ENCODE measurements around the gene MGMT. TPM values are rescaled to one million over a fixed set of nuclear protein-coding genes. Genes with fewer than 3 reads are reported as not detected.

Gene MGMT
- total RNA-seq, 6 experiments from 2014 or later = 36.5 to 53.4 (median 42.3) TPM

- Histone ChIP-seq H3K27ac (no peak overlapping the region), H3K9me3 (no peaks in the 10 kb centered on the region), H3K36me3 (no peaks in the 10 kb centered on the region), H3K4me1 (no peaks in the 10 kb centered on the region), H3K27me3 (no peaks in the 10 kb centered on the region), H3K4me3 (no peak overlapping the region)
- intact Hi-C loops (cut with DNase I) = no loop called here
- DNase-seq (no peak), ATAC-seq (no peak)
- WGBS (ENCODE audit: insufficient coverage, low coverage, low lambda C conversion rate, missing lambda C conversion rate) = 94% methylated on average over 2 of the region's 9 CpGs
- TF ChIP-seq POLR2A (IDR thresholded peaks at IDR 0.05) = no peak
- no peak for TF ChIP-seq CTCF (IDR thresholded peaks at IDR 0.05)
Measured at GRCh38 chr10:129580901-129581300, 113.9 kb downstream of the MGMT start.

GRCh38 chr10:129581827-129582411, 114.9 kb downstream of the MGMT start:
- Histone ChIP-seq H3K36me3 (no peaks in the 10 kb centered on the region), H3K4me1 (no peaks in the 10 kb centered on the region), H3K4me3 (no peak overlapping the region), H3K27me3 (no peaks in the 10 kb centered on the region), H3K9me3 (peaks cover 0 to 6% (median 0%) of the 10 kb centered on the region in 4 donors), H3K27ac (no peak overlapping the region)
- intact Hi-C loops (cut with DNase I) = no loop called here
- DNase-seq (no peak), ATAC-seq (no peak)
- 93% methylated on average over 8 of the region's 19 CpGs for WGBS (ENCODE audit: insufficient coverage, low coverage, low lambda C conversion rate, missing lambda C conversion rate)
- no peak for TF ChIP-seq POLR2A (IDR thresholded peaks at IDR 0.05)
- TF ChIP-seq CTCF (IDR thresholded peaks at IDR 0.05) = no peak

- Histone ChIP-seq H3K27me3 (no peaks in the 10 kb centered on the region), H3K4me1 (no peaks in the 10 kb centered on the region), H3K27ac (no peak overlapping the region), H3K9me3 (peaks cover 0 to 7% (median 0%) of the 10 kb centered on the region in 4 donors), H3K36me3 (no peaks in the 10 kb centered on the region), H3K4me3 (no peak overlapping the region)
- TF ChIP-seq CTCF (IDR thresholded peaks at IDR 0.05) (no peak), POLR2A (IDR thresholded peaks at IDR 0.05) (no peak)
- no peak for ATAC-seq
- intact Hi-C loops (cut with DNase I) = no loop called here
- 79% methylated on average over 7 of the region's 8 CpGs for WGBS (ENCODE audit: insufficient coverage, low coverage, low lambda C conversion rate, missing lambda C conversion rate)
- no peak for DNase-seq
Measured at GRCh38 chr10:129583831-129584230, 116.8 kb downstream of the MGMT start.

DNA sequence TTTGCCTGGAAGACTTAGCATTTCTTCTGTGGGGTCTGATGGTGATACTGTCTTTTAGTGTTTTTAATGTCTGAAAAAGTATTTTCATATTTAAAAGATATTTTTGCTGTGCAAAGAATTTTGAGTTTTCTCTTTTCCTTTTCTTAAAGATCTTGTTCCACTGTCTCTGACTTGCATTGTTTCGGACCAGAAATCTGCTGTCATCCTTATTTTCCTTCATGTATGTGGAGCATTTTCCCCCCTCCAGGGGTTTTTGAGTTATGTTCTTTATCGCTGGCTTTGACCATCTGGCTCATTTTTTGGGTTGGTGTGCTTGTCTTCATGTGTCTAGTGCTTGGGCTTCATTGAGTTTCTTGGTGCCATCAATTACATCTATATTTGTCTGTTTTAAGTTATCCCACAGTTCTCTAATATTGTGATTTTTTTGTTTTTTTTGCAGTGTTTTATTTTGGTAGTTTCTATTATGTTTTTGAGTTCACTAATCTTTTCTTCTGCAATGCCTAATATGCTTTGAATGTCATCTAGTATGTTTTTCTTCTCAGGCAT, 119.9 kb downstream of the MGMT start:
- Histone ChIP-seq H3K27ac (no peak overlapping the region), H3K36me3 (no peaks in the 10 kb centered on the region), H3K9me3 (peaks cover 0 to 7% (median 0%) of the 10 kb centered on the region in 4 donors), H3K27me3 (no peaks in the 10 kb centered on the region), H3K4me1 (no peaks in the 10 kb centered on the region), H3K4me3 (no peak overlapping the region)
- TF ChIP-seq CTCF (IDR thresholded peaks at IDR 0.05) = no peak
- no peak for TF ChIP-seq POLR2A (IDR thresholded peaks at IDR 0.05)
- intact Hi-C loops (cut with DNase I) = no loop called here
- 81% methylated on average over 2 of the region's 2 CpGs for WGBS (ENCODE audit: insufficient coverage, low coverage, low lambda C conversion rate, missing lambda C conversion rate)
- ATAC-seq = no peak
- no peak for DNase-seq
